Naive thymus-derived CD8-positive, alpha-beta T cell (primary cell): Measurements from ENCODE around the gene PARP15. TPM values are rescaled to one million over a fixed set of nuclear protein-coding genes. Genes with fewer than 3 reads are reported as not detected.

Experiments
- polyA plus RNA-seq, 3 donors: library from polyadenylated mRNA; unstranded; fragments of 300-500 nt; fragmentation: Illumina TruSeq; gene quantifications; one replicate each; pipeline ENCODE4 v1.2.3, GENCODE V29; 2021
- total RNA-seq, 8 experiments: library from RNA in 2 of 8; stranded (reverse) in 2 of 8; gene quantifications; one replicate each; pipeline ENCODE4 v1.2.3 and lab custom pipeline; 2021 to 2026

The PARP15 gene
- total and polyA plus RNA-seq, 5 experiments from 2014 or later: 5.4 to 61.9 (median 8.4) TPM

Other genes starting within 250 kb of the PARP15 start
- gene MIX23, start 194.4 kb upstream of the PARP15 start, total RNA-seq: 10 to 100 TPM; 22.4 to 35.1 TPM
- 10 to 100 TPM; 17.1 to 28.2 (median 23.5) TPM for gene MIX23, start 194.4 kb upstream of the PARP15 start, polyA plus RNA-seq
- 10 to 100 TPM; 31.3 to 35.8 TPM for gene FAM162A, start 193.5 kb upstream of the PARP15 start, total RNA-seq
- gene FAM162A, start 193.5 kb upstream of the PARP15 start, polyA plus RNA-seq: 100 to 1,000 TPM; 114 to 132 (median 131) TPM
- gene WDR5B, start 161.6 kb upstream of the PARP15 start, total RNA-seq: 10 to 100 TPM; 12.3 to 12.7 TPM
- gene WDR5B, start 161.6 kb upstream of the PARP15 start, polyA plus RNA-seq: 1 to 10 TPM; 1.2 to 2.2 (median 1.7) TPM
- 10 to 100 TPM; 74.2 to 78.2 TPM for gene KPNA1, start 62.7 kb upstream of the PARP15 start, total RNA-seq
- gene KPNA1, start 62.7 kb upstream of the PARP15 start, polyA plus RNA-seq: 10 to 100 TPM; 36.9 to 49.5 (median 41.7) TPM
- 10 to 100 TPM; 19.2 to 21.5 TPM for gene PARP9, start 13.3 kb upstream of the PARP15 start, total RNA-seq
- gene PARP9, start 13.3 kb upstream of the PARP15 start, polyA plus RNA-seq: 10 to 100 TPM; 18.0 to 30.8 (median 18.6) TPM
- 10 to 100 TPM; 35.1 to 40.6 TPM for gene DTX3L, start 13.3 kb upstream of the PARP15 start, total RNA-seq
- gene DTX3L, start 13.3 kb upstream of the PARP15 start, polyA plus RNA-seq: 10 to 100 TPM; 20.2 to 27.6 (median 26.3) TPM
- gene PARP14, start 103.2 kb downstream of the PARP15 start, total RNA-seq: 10 to 100 TPM; 45.3 to 46.8 TPM
- 10 to 100 TPM in 1 of 3 donors, 1 to 10 TPM in 2; 4.4 to 10.8 (median 9.5) TPM for gene PARP14, start 103.2 kb downstream of the PARP15 start, polyA plus RNA-seq
- gene HSPBAP1, start 216.2 kb downstream of the PARP15 start, total RNA-seq: 10 to 100 TPM; 22.1 to 23.7 TPM
- gene HSPBAP1, start 216.2 kb downstream of the PARP15 start, polyA plus RNA-seq: 1 to 10 TPM; 3.3 to 7.8 (median 5.6) TPM
- gene SLC49A4, start 217.4 kb downstream of the PARP15 start, total RNA-seq: 1 to 10 TPM; 7.5 to 8.7 TPM
- gene SLC49A4, start 217.4 kb downstream of the PARP15 start, polyA plus RNA-seq: 1 to 10 TPM; 1.3 to 2.5 (median 1.8) TPM